ENCODE data around the gene ACSL3.
"Not testable (repeated sequence)": the region's sequence is repeated elsewhere in the genome, so short reads cannot be mapped to it uniquely, and the experiment has no call there.

ACSL3 gene

GRCh38 chr2:222916229-222917197 is 55.7 kb downstream of the ACSL3 start:
- peaks cover 43% of the 10 kb centered on the region for H3K4me1 ChIP-seq (ENCODE audit: insufficient read depth, low read length)
- no peak overlapping the region for H3K4me3 ChIP-seq (ENCODE audit: low read length)
- no peaks in the 10 kb centered on the region for H3K27me3 ChIP-seq (ENCODE audit: insufficient read depth, low read length)
- H3K9ac ChIP-seq (ENCODE audit: low read depth, low read length) = no peak overlapping the region
- no peaks in the 10 kb centered on the region for H3K9me3 ChIP-seq (ENCODE audit: insufficient read depth, low read depth, low read length)
- WGBS = 96% methylated on average over 10 of the region's 11 CpGs
- peaks cover 49% of the 10 kb centered on the region for H3K36me3 ChIP-seq (ENCODE audit: insufficient read depth, low read length)
- H3K27ac ChIP-seq (ENCODE audit: low read depth, low read length) = no peak overlapping the region; the same call in 1 of the 2 replicates

- not testable (repeated sequence) for H3K9ac ChIP-seq (ENCODE audit: low read depth, low read length); H3K27me3 ChIP-seq (ENCODE audit: insufficient read depth, low read length); H3K9me3 ChIP-seq (ENCODE audit: insufficient read depth, low read depth, low read length); H3K4me3 ChIP-seq (ENCODE audit: low read length); H3K27ac ChIP-seq (ENCODE audit: low read depth, low read length)
- H3K4me1 ChIP-seq (ENCODE audit: insufficient read depth, low read length) = peaks cover 36% of the 10 kb centered on the region
- H3K36me3 ChIP-seq (ENCODE audit: insufficient read depth, low read length) = peaks cover 56% of the 10 kb centered on the region
- WGBS = 78% methylated on average over 8 of the region's 9 CpGs
Measured at GRCh38 chr2:222917212-222917611, 56.4 kb downstream of the ACSL3 start.

GRCh38 chr2:222919841-222920526 is 59.1 kb downstream of the ACSL3 start:
- H3K27me3 ChIP-seq (ENCODE audit: insufficient read depth, low read length) = no peaks in the 10 kb centered on the region
- no peak overlapping the region for H3K9ac ChIP-seq (ENCODE audit: low read depth, low read length)
- no peak overlapping the region for H3K4me3 ChIP-seq (ENCODE audit: low read length)
- H3K9me3 ChIP-seq (ENCODE audit: insufficient read depth, low read depth, low read length) = no peaks in the 10 kb centered on the region
- H3K4me1 ChIP-seq (ENCODE audit: insufficient read depth, low read length) = peaks cover 33% of the 10 kb centered on the region
- H3K36me3 ChIP-seq (ENCODE audit: insufficient read depth, low read length) = peaks cover 79% of the 10 kb centered on the region
- no peak overlapping the region for H3K27ac ChIP-seq (ENCODE audit: low read depth, low read length)
- 92% methylated on average over 2 of the region's 2 CpGs for WGBS

- Histone ChIP-seq H3K27me3 (ENCODE audit: insufficient read depth, low read length) (no peaks in the 10 kb centered on the region), H3K36me3 (ENCODE audit: insufficient read depth, low read length) (peaks cover 86% of the 10 kb centered on the region), H3K4me3 (ENCODE audit: low read length) (no peak overlapping the region), H3K4me1 (ENCODE audit: insufficient read depth, low read length) (peaks cover 26% of the 10 kb centered on the region), H3K27ac (ENCODE audit: low read depth, low read length) (no peak overlapping the region), H3K9me3 (ENCODE audit: insufficient read depth, low read depth, low read length) (no peaks in the 10 kb centered on the region), H3K9ac (ENCODE audit: low read depth, low read length) (no peak overlapping the region)
- 80% methylated on average over 4 of the region's 5 CpGs for WGBS
Measured at GRCh38 chr2:222920657-222921186, 59.9 kb downstream of the ACSL3 start.

- Histone ChIP-seq H3K9me3 (ENCODE audit: insufficient read depth, low read depth, low read length) (no peaks in the 10 kb centered on the region), H3K4me3 (ENCODE audit: low read length) (no peak overlapping the region), H3K4me1 (ENCODE audit: insufficient read depth, low read length) (peaks cover 16% of the 10 kb centered on the region; the same call in 1 of the 2 replicates), H3K27me3 (ENCODE audit: insufficient read depth, low read length) (no peaks in the 10 kb centered on the region), H3K27ac (ENCODE audit: low read depth, low read length) (no peak overlapping the region), H3K9ac (ENCODE audit: low read depth, low read length) (no peak overlapping the region), H3K36me3 (ENCODE audit: insufficient read depth, low read length) (peaks cover 94% of the 10 kb centered on the region)
- 96% methylated on average over 7 of the region's 8 CpGs for WGBS
Measured at GRCh38 chr2:222922019-222922800, 61.4 kb downstream of the ACSL3 start.

- Histone ChIP-seq H3K36me3 (ENCODE audit: insufficient read depth, low read length) (peaks cover 94% of the 10 kb centered on the region), H3K9ac (ENCODE audit: low read depth, low read length) (no peak overlapping the region), H3K9me3 (ENCODE audit: insufficient read depth, low read depth, low read length) (no peaks in the 10 kb centered on the region), H3K4me3 (ENCODE audit: low read length) (no peak overlapping the region), H3K27ac (ENCODE audit: low read depth, low read length) (no peak overlapping the region), H3K4me1 (ENCODE audit: insufficient read depth, low read length) (no peaks in the 10 kb centered on the region), H3K27me3 (ENCODE audit: insufficient read depth, low read length) (no peaks in the 10 kb centered on the region)
- 94% methylated on average over 9 of the region's 9 CpGs for WGBS
Measured at GRCh38 chr2:222926915-222927314, 66.1 kb downstream of the ACSL3 start.

- Histone ChIP-seq H3K4me1 (ENCODE audit: insufficient read depth, low read length) (no peaks in the 10 kb centered on the region), H3K9ac (ENCODE audit: low read depth, low read length) (no peak overlapping the region), H3K9me3 (ENCODE audit: insufficient read depth, low read depth, low read length) (no peaks in the 10 kb centered on the region), H3K36me3 (ENCODE audit: insufficient read depth, low read length) (peaks cover 90% of the 10 kb centered on the region), H3K27ac (ENCODE audit: low read depth, low read length) (no peak overlapping the region), H3K27me3 (ENCODE audit: insufficient read depth, low read length) (no peaks in the 10 kb centered on the region), H3K4me3 (ENCODE audit: low read length) (no peak overlapping the region)
- WGBS = 94% methylated on average over 4 of the region's 5 CpGs
Measured at GRCh38 chr2:222927600-222927999, 66.8 kb downstream of the ACSL3 start.

GRCh38 chr2:222928335-222928734 is 67.5 kb downstream of the ACSL3 start:
- Histone ChIP-seq H3K9me3 (ENCODE audit: insufficient read depth, low read depth, low read length) (no peaks in the 10 kb centered on the region), H3K4me1 (ENCODE audit: insufficient read depth, low read length) (no peaks in the 10 kb centered on the region), H3K27ac (ENCODE audit: low read depth, low read length) (no peak overlapping the region), H3K27me3 (ENCODE audit: insufficient read depth, low read length) (no peaks in the 10 kb centered on the region), H3K9ac (ENCODE audit: low read depth, low read length) (no peak overlapping the region), H3K4me3 (ENCODE audit: low read length) (no peak overlapping the region), H3K36me3 (ENCODE audit: insufficient read depth, low read length) (peaks cover 89% of the 10 kb centered on the region)
- 93% methylated on average over 6 of the region's 6 CpGs for WGBS

GRCh38 chr2:222930862-222931261 is 70.0 kb downstream of the ACSL3 start:
- WGBS = 97% methylated on average over 2 of the region's 2 CpGs
- peaks cover 90% of the 10 kb centered on the region for H3K36me3 ChIP-seq (ENCODE audit: insufficient read depth, low read length)
- H3K27ac ChIP-seq (ENCODE audit: low read depth, low read length) = no peak overlapping the region
- H3K4me1 ChIP-seq (ENCODE audit: insufficient read depth, low read length) = no peaks in the 10 kb centered on the region
- H3K9me3 ChIP-seq (ENCODE audit: insufficient read depth, low read depth, low read length) = no peaks in the 10 kb centered on the region
- no peak overlapping the region for H3K4me3 ChIP-seq (ENCODE audit: low read length)
- H3K9ac ChIP-seq (ENCODE audit: low read depth, low read length) = no peak overlapping the region
- no peaks in the 10 kb centered on the region for H3K27me3 ChIP-seq (ENCODE audit: insufficient read depth, low read length)

- Histone ChIP-seq H3K27ac (ENCODE audit: low read depth, low read length) (no peak overlapping the region), H3K36me3 (ENCODE audit: insufficient read depth, low read length) (peaks cover 89% of the 10 kb centered on the region), H3K27me3 (ENCODE audit: insufficient read depth, low read length) (no peaks in the 10 kb centered on the region), H3K9ac (ENCODE audit: low read depth, low read length) (no peak overlapping the region), H3K4me3 (ENCODE audit: low read length) (no peak overlapping the region), H3K9me3 (ENCODE audit: insufficient read depth, low read depth, low read length) (no peaks in the 10 kb centered on the region), H3K4me1 (ENCODE audit: insufficient read depth, low read length) (no peaks in the 10 kb centered on the region)
- WGBS = 95% methylated on average over 4 of the region's 4 CpGs
Measured at GRCh38 chr2:222931659-222932058, 70.8 kb downstream of the ACSL3 start.

All from HUES64 (cell line).